Spleen (tissue), 7 donors: ENCODE data around the gene MYRF.

ENCODE experiments used
- CTCF ChIP-seq, 11 experiments: fragments of 200-600 bp in 7 of 11; fragments of 450-650 bp in 4 of 11; sonication (generic) in 4 of 11; IDR thresholded peaks in 8 of 11; conservative IDR thresholded peaks in 3 of 11; 1 replicate in 7 of 11; 2 replicates in 4 of 11; pipeline versions ENCODE4 v1.4.0 to v1.8.0; 2016 to 2021; ENCODE audit warnings: antibody characterized with exemption in 11 of 11, inconsistent platforms in 4 of 11, mild to moderate bottlenecking in 1 of 11
- POLR2A ChIP-seq, 3 donors: fragments of 450-650 bp; IDR thresholded peaks; one replicate each; pipeline ENCODE4 v1.5.1; 2017; ENCODE audit warnings: antibody characterized with exemption in 3 of 3, mild to moderate bottlenecking in 1 of 3
- donor health status: DM: no; HTN: no; CAD: no; lungs with moderate emphysema.
- donor health status: DM: no; HTN: no; CAD: no.
- donor health status: DM: no; HTN: no; CAD: no.

GRCh38 chr11:61795459-61795858 lies 43.0 kb downstream of the MYRF start:
- TF ChIP-seq CTCF (IDR thresholded peaks at IDR 0.05 in 8 of 11, conservative IDR thresholded peaks at IDR 0.05 in 3 of 11) (no peak), POLR2A (IDR thresholded peaks at IDR 0.05) (no peak)
